AG09309 (cell line): ENCODE data around the gene SPON1.

ENCODE experiments used
- DNase-seq: peaks from one replicate; pipeline ENCODE4 v3.0.0-alpha.2; 2010; ENCODE audit warnings: low read depth
- H3K4me3 ChIP-seq: 2 replicates; pipeline ENCODE4 v1.5.1; 2011; ENCODE audit warnings: mild to moderate bottlenecking, low read depth, low read length, moderate library complexity; ENCODE audit not compliant: control insufficient read depth
- TF ChIP-seq, protein P1 (sequence below): IDR thresholded peaks from 2 replicates; pipeline ENCODE4 v1.5.1; 2011; ENCODE audit warnings: mild to moderate bottlenecking, low read depth, low read length, inconsistent platforms; ENCODE audit not compliant: insufficient read depth, control insufficient read depth; ENCODE audit errors: missing control alignments

The SPON1 gene

GRCh38 chr11:14288189-14288935, 325.8 kb downstream of the SPON1 start:
- DNase-seq, result peak; percentile 43
- TF ChIP-seq, protein P1, sequence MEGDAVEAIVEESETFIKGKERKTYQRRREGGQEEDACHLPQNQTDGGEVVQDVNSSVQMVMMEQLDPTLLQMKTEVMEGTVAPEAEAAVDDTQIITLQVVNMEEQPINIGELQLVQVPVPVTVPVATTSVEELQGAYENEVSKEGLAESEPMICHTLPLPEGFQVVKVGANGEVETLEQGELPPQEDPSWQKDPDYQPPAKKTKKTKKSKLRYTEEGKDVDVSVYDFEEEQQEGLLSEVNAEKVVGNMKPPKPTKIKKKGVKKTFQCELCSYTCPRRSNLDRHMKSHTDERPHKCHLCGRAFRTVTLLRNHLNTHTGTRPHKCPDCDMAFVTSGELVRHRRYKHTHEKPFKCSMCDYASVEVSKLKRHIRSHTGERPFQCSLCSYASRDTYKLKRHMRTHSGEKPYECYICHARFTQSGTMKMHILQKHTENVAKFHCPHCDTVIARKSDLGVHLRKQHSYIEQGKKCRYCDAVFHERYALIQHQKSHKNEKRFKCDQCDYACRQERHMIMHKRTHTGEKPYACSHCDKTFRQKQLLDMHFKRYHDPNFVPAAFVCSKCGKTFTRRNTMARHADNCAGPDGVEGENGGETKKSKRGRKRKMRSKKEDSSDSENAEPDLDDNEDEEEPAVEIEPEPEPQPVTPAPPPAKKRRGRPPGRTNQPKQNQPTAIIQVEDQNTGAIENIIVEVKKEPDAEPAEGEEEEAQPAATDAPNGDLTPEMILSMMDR, result no peak
- H3K4me3 ChIP-seq, result no peak overlapping the region

DNA sequence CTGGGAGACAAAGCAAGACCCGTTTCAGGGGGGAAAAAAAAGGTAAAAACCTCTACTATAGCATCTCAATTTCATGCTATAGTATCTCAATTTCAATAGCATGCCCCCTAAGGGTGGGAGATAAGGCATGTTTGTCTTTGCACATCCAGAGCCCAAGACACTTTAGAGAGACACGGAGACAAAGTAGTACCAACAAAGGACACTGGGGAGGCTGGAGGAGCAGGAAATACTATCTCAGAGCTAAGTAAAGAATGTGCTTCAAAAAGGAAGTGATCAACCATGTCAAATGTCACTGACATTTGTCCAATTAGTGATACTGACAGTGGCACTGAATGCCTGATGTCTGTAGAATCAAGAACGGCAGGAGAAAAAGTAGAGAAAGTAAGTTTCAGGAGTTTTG, 327.9 kb downstream of the SPON1 start:
- TF ChIP-seq, protein P1, result no peak
- DNase-seq, result no peak
- H3K4me3 ChIP-seq, result no peak overlapping the region

DNA sequence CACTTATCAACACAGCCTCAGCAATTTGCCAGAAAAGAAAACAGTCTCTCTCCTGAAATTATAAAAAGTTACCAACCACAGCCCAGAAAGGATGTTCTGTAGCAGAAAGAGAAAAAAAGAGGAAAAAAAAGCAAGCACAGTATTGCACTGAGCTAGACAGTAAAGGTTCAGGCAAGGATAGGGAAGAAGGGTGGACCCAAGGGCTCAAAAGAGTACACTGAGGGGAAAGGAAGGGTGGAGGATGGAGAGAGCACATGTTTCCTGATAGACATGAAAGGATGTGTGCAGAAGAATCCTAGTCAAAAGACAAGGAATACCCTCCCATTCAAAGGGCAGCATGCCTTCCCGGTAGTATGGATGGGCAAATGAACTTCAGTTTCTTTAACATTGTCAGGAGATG, 337.4 kb downstream of the SPON1 start:
- no peak overlapping the region for H3K4me3 ChIP-seq
- TF ChIP-seq, protein P1, result no peak
- DNase-seq, result no peak

DNA sequence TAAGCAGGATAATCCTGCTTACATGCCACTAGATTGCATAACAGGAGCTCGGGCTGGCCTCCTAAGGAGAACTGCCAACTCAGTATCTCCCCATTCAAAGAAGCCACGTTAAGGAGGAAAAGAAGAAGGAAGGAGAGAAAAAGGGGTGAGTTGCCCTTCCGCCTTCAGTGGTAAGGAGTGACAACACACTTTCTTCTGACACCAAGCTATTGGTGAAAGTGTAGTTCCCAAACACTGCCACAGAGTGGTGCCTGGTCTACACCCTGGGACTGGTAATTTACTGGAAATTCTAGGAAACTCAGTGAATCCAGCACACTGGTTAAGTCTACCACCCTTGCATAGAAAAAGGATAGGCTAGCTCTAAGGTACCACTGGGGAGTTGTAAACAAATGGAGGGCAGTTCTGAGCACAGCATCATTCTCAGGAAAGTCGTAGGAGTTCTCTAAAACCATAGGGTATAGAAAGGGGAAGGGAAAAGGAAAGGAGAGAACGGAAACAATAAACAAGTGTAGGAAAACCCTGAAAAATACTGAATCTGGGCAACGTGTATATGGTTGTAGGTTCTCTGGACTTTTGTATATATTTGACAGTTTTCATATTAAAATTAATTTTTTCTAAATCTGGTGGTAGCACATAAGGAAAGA, 338.3 kb downstream of the SPON1 start:
- H3K4me3 ChIP-seq, result no peak overlapping the region
- TF ChIP-seq, protein P1, result peak; percentile 86
- DNase-seq, result peak; percentile 51

GRCh38 chr11:14304601-14305000, 342.1 kb downstream of the SPON1 start:
- TF ChIP-seq, protein P1, result no peak
- no peak overlapping the region for H3K4me3 ChIP-seq
- DNase-seq, result no peak

DNA sequence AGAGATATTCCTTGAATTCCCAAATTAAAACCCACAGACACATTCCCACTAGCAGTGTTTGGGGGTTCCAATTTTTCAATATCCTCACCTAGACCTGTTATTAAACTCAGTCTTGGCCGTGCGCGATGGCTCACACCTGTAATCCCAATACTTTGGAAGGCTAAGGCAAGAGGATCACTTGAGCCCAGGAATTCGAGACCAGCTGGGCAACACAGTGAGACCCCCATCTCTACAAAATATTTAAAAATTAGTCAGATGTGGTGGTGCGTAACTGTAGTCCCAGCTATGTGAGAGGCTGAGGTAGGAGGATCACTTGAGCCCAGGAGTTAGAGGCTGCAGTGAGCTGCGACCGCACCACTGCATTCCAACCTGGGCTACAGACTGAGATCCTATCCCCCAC, 343.1 kb downstream of the SPON1 start:
- no peak overlapping the region for H3K4me3 ChIP-seq
- TF ChIP-seq, protein P1, result no peak
- DNase-seq, result no peak
